Mammary epithelial cell (primary cell): ENCODE measurements around the gene SLC46A3.

Experiments used
- EZH2 ChIP-seq: IDR thresholded peaks from 2 replicates; pipeline ENCODE4 v1.6.1; 2012; ENCODE audit warnings: low read length, inconsistent platforms, borderline replicate concordance
- TF ChIP-seq, protein P1 (sequence below), 2 donors: IDR thresholded peaks in 1 of 2; conservative IDR thresholded peaks in 1 of 2; 2 replicates each; pipeline ENCODE4 v1.5.1; 2011 to 2012; ENCODE audit warnings: inconsistent platforms in 2 of 2, low read length in 2 of 2, mild to moderate bottlenecking in 2 of 2, control low read depth in 1 of 2, low read depth in 1 of 2; ENCODE audit not compliant: insufficient read depth in 1 of 2; ENCODE audit errors: extremely low read depth in 1 of 2

GRCh38 chr13:28734906-28735305 is 16.1 kb upstream of the SLC46A3 start:
- TF ChIP-seq, protein P1, sequence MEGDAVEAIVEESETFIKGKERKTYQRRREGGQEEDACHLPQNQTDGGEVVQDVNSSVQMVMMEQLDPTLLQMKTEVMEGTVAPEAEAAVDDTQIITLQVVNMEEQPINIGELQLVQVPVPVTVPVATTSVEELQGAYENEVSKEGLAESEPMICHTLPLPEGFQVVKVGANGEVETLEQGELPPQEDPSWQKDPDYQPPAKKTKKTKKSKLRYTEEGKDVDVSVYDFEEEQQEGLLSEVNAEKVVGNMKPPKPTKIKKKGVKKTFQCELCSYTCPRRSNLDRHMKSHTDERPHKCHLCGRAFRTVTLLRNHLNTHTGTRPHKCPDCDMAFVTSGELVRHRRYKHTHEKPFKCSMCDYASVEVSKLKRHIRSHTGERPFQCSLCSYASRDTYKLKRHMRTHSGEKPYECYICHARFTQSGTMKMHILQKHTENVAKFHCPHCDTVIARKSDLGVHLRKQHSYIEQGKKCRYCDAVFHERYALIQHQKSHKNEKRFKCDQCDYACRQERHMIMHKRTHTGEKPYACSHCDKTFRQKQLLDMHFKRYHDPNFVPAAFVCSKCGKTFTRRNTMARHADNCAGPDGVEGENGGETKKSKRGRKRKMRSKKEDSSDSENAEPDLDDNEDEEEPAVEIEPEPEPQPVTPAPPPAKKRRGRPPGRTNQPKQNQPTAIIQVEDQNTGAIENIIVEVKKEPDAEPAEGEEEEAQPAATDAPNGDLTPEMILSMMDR (conservative IDR thresholded peaks at IDR 0.05 in 1 of 2, IDR thresholded peaks at IDR 0.05 in 1 of 2; ENCODE audit: extremely low read depth in 1 of 2, insufficient read depth in 1 of 2, low read depth in 1 of 2, low read length in 2 of 2): no peak
- TF ChIP-seq EZH2: no peak
